ENCODE data around the gene CCNB2.

CCNB2 gene

DNA sequence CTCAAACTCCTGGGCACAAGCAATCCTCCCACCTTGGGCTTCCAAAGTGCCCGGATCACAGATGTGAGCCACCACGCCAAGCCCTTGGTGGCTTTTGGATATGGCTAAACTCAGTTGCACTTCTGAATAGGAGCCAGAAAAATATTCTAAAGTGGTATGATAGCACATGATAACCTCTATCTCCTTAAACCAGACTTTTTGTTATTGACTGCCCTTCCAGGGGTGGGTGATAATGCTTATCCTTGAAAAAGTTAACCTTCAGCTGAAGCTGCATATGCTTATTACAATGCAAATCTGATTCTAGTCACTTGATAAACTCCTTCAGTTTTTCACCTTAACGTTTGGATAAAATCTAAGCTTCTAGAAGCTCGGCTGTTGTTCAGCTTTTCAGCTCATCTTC lies 6.3 kb downstream of the CCNB2 start:
- Histone ChIP-seq H3K4me1 (ENCODE audit: insufficient read depth, low read length, poor library complexity, severe bottlenecking) (peaks cover 57% of the 10 kb centered on the region), H3K9ac (ENCODE audit: low read depth, low read length, poor library complexity, severe bottlenecking) (no peak overlapping the region), H3K9me3 (ENCODE audit: insufficient read depth, low read depth, low read length) (no peaks in the 10 kb centered on the region), H3K9me2 (replicated peaks; ENCODE audit: low read depth, low read length) (no peaks in the 10 kb centered on the region), H3F3A (ENCODE audit: low read depth) (no peaks in the 10 kb centered on the region), H3K79me2 (ENCODE audit: insufficient read depth, low read length) (peaks cover 93% of the 10 kb centered on the region), H3K4me3 (ENCODE audit: low read length, poor library complexity, severe bottlenecking) (peak overlapping the region; percentile 57), H3K36me3 (ENCODE audit: insufficient read depth, low read length) (peaks cover 70% of the 10 kb centered on the region), H3K27me3 (ENCODE audit: insufficient read depth, low read length, poor library complexity, severe bottlenecking) (no peaks in the 10 kb centered on the region), H2AFZ (ENCODE audit: low read length) (no peak overlapping the region), H3K4me2 (ENCODE audit: low read depth, low read length, poor library complexity, severe bottlenecking) (peak overlapping the region; percentile 76), H4K20me1 (ENCODE audit: insufficient read depth, low read length, poor library complexity, severe bottlenecking) (peaks cover 36% of the 10 kb centered on the region)
- TF ChIP-seq, protein P1, sequence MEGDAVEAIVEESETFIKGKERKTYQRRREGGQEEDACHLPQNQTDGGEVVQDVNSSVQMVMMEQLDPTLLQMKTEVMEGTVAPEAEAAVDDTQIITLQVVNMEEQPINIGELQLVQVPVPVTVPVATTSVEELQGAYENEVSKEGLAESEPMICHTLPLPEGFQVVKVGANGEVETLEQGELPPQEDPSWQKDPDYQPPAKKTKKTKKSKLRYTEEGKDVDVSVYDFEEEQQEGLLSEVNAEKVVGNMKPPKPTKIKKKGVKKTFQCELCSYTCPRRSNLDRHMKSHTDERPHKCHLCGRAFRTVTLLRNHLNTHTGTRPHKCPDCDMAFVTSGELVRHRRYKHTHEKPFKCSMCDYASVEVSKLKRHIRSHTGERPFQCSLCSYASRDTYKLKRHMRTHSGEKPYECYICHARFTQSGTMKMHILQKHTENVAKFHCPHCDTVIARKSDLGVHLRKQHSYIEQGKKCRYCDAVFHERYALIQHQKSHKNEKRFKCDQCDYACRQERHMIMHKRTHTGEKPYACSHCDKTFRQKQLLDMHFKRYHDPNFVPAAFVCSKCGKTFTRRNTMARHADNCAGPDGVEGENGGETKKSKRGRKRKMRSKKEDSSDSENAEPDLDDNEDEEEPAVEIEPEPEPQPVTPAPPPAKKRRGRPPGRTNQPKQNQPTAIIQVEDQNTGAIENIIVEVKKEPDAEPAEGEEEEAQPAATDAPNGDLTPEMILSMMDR (conservative IDR thresholded peaks at IDR 0.05; ENCODE audit: low read length) = no peak
- TF ChIP-seq EZH2phosphoT487 (IDR thresholded peaks at IDR 0.05; ENCODE audit: borderline replicate concordance) = no peak

DNA sequence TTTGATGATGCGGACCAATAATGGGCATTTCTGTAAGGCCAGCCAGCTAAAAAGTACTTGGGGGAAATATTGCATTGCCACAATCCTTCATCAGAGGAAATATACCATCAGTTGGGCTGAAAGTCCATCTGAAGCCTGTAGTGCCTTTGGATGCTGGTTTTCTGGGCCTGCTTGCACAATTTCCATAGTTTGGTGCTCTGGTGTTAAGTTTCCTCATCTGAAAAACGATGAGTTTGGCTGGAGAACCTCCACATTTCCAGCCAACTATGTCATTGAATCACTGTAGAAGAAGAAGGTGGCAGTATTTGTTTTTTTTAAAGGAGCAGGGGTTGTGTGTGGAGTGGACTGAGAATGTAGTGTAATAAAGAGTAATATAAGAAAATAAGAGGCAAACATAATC lies 10.1 kb downstream of the CCNB2 start:
- Histone ChIP-seq H3K9me3 (ENCODE audit: insufficient read depth, low read depth, low read length) (no peaks in the 10 kb centered on the region), H3K9me2 (replicated peaks; ENCODE audit: low read depth, low read length) (no peaks in the 10 kb centered on the region), H3K4me1 (ENCODE audit: insufficient read depth, low read length, poor library complexity, severe bottlenecking) (peaks cover 26% of the 10 kb centered on the region), H3K4me2 (ENCODE audit: low read depth, low read length, poor library complexity, severe bottlenecking) (no peak overlapping the region), H3K27me3 (ENCODE audit: insufficient read depth, low read length, poor library complexity, severe bottlenecking) (no peaks in the 10 kb centered on the region), H3K4me3 (ENCODE audit: low read length, poor library complexity, severe bottlenecking) (no peak overlapping the region), H4K20me1 (ENCODE audit: insufficient read depth, low read length, poor library complexity, severe bottlenecking) (peaks cover 20% of the 10 kb centered on the region), H3F3A (ENCODE audit: low read depth) (no peaks in the 10 kb centered on the region), H3K36me3 (ENCODE audit: insufficient read depth, low read length) (peaks cover 85% of the 10 kb centered on the region), H3K9ac (ENCODE audit: low read depth, low read length, poor library complexity, severe bottlenecking) (no peak overlapping the region), H2AFZ (ENCODE audit: low read length) (no peak overlapping the region), H3K79me2 (ENCODE audit: insufficient read depth, low read length) (peaks cover 84% of the 10 kb centered on the region)
- TF ChIP-seq EZH2phosphoT487 (IDR thresholded peaks at IDR 0.05; ENCODE audit: borderline replicate concordance) = no peak
- TF ChIP-seq, protein P1 (conservative IDR thresholded peaks at IDR 0.05; ENCODE audit: low read length) = no peak

DNA sequence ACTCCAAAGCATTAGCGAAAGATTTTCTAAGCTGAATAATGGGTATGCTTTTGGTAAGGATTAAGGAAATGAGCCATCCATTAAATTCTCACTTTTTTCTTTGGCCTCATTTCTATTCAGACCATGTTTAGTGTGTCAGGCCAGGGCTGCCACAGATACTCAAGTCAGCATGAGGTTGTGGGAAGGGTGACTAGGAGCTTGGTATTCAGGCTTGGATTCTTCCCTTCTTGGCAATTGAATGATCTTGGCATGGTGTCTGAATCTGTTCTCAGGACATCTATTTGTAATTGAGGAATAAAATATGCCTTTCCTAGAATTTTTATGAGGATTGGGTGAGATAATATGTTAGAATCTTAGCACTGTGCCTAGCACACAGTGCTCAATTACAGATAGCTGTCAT lies 11.2 kb downstream of the CCNB2 start:
- H3K9me3 ChIP-seq (ENCODE audit: insufficient read depth, low read depth, low read length) = no peaks in the 10 kb centered on the region
- H3K4me2 ChIP-seq (ENCODE audit: low read depth, low read length, poor library complexity, severe bottlenecking) = peak overlapping the region; percentile 3
- H3K9ac ChIP-seq (ENCODE audit: low read depth, low read length, poor library complexity, severe bottlenecking) = no peak overlapping the region
- H3K27me3 ChIP-seq (ENCODE audit: insufficient read depth, low read length, poor library complexity, severe bottlenecking) = no peaks in the 10 kb centered on the region
- no peak overlapping the region for H2AFZ ChIP-seq (ENCODE audit: low read length)
- no peak overlapping the region for H3K4me3 ChIP-seq (ENCODE audit: low read length, poor library complexity, severe bottlenecking)
- TF ChIP-seq EZH2phosphoT487 (IDR thresholded peaks at IDR 0.05; ENCODE audit: borderline replicate concordance) = no peak
- TF ChIP-seq, protein P1 (conservative IDR thresholded peaks at IDR 0.05; ENCODE audit: low read length) = no peak
- no peaks in the 10 kb centered on the region for H3F3A ChIP-seq (ENCODE audit: low read depth)
- H3K36me3 ChIP-seq (ENCODE audit: insufficient read depth, low read length) = peaks cover 85% of the 10 kb centered on the region
- peaks cover 84% of the 10 kb centered on the region for H3K79me2 ChIP-seq (ENCODE audit: insufficient read depth, low read length)
- peaks cover 15% of the 10 kb centered on the region for H3K4me1 ChIP-seq (ENCODE audit: insufficient read depth, low read length, poor library complexity, severe bottlenecking)
- no peaks in the 10 kb centered on the region for H3K9me2 ChIP-seq (replicated peaks; ENCODE audit: low read depth, low read length)
- peaks cover 11% of the 10 kb centered on the region for H4K20me1 ChIP-seq (ENCODE audit: insufficient read depth, low read length, poor library complexity, severe bottlenecking)

Measured in Loucy (cell line).